K562 (cell line): Measurements from ENCODE around the gene RCHY1. TPM values are rescaled to one million over a fixed set of nuclear protein-coding genes. Genes with fewer than 3 reads are reported as not detected.

Experiments used
- ATAC-seq: fragments of 200-7000 bp; cut with Tn5 transposase; 3 replicates; pipeline ENCODE4 v1.9.1; 2020; ENCODE audit warnings: moderate library complexity
- BruUV-seq: library from RNA; stranded (reverse); fragments of 400-500 nt; replicated peaks from 2 replicates; lab custom pipeline; 2021; lab: Mats Ljungman, UMichigan
- CTCF ChIA-PET: fragments of 300-600 bp; formaldehyde crosslinking; extraction: SDS; loops from one replicate; lab custom pipeline; 2021; ENCODE audit warnings: low intra/inter-chr PET ratio; lab: Yijun Ruan, JAX
- POLR2A ChIA-PET: fragments of 300-600, 350-650 bp; sonication (Branson Sonifier 250); formaldehyde crosslinking; extraction: SDS; loops from one replicate; lab custom pipeline; 2021; ENCODE audit warnings: antibody characterized with exemption, inconsistent platforms; lab: Yijun Ruan, JAX
- DNase-seq, 4 experiments: peaks; one replicate each; pipeline versions ENCODE4 v3.0.0 to v3.0.0-alpha.2; 2011 to 2018; ENCODE audit warnings: low spot score in 3 of 4, mixed read lengths in 3 of 4; ENCODE audit errors: extremely low read depth in 1 of 4
- FAIRE-seq: peaks from 2 replicates; lab custom pipeline; 2011; peaks lifted over from hg19 to GRCh38; lab: Jason Lieb, UNC
- H2AFZ ChIP-seq: 2 replicates; pipeline ENCODE4 v1.6.0; 2011; ENCODE audit warnings: low read depth, low read length, control low read depth, inconsistent platforms
- H3K27ac ChIP-seq: fragments of 200-600 bp; 3 replicates; pipeline ENCODE4 v1.8.0; 2011; ENCODE audit warnings: low read depth, mild to moderate bottlenecking, control low read depth, inconsistent platforms, low read length, moderate library complexity, mixed read lengths; ENCODE audit errors: extremely low read depth
- H3K27me3 ChIP-seq, 2 experiments: fragments of 300-600 bp in 1 of 2; 2 replicates in 1 of 2; 3 replicates in 1 of 2; pipeline versions ENCODE4 v1.6.0 to v1.8.0; 2011; ENCODE audit warnings: inconsistent platforms in 2 of 2, low read length in 2 of 2, mild to moderate bottlenecking in 1 of 2, mixed read lengths in 1 of 2, moderate library complexity in 1 of 2; ENCODE audit not compliant: control insufficient read depth in 2 of 2, insufficient read depth in 2 of 2
- H3K36me3 ChIP-seq: fragments of 300-600 bp; 3 replicates; pipeline ENCODE4 v1.8.0; 2011; ENCODE audit warnings: mild to moderate bottlenecking, low read length, inconsistent platforms; ENCODE audit not compliant: control insufficient read depth, insufficient read depth
- H3K4me1 ChIP-seq, 2 experiments: fragments of 200-600 bp in 1 of 2; replicated peaks in 1 of 2; 2 replicates in 1 of 2; 3 replicates in 1 of 2; pipeline versions ENCODE4 v1.5.1 to v1.8.0; 2011; ENCODE audit warnings: inconsistent platforms in 2 of 2, low read length in 2 of 2, mild to moderate bottlenecking in 1 of 2, mixed read lengths in 1 of 2, moderate library complexity in 1 of 2; ENCODE audit not compliant: control insufficient read depth in 2 of 2, insufficient read depth in 2 of 2
- H3K4me2 ChIP-seq: 2 replicates; pipeline ENCODE4 v1.6.1; 2011; ENCODE audit warnings: low read length, control low read depth, inconsistent platforms, mixed read lengths; ENCODE audit not compliant: insufficient read depth
- H3K4me3 ChIP-seq: fragments of 200-600 bp; sonication (generic), shearing (Covaris generic); 2 replicates; pipeline ENCODE4 v1.5.1; 2016; ENCODE audit warnings: control low read depth, inconsistent platforms
- H3K79me2 ChIP-seq: fragments of 200-600 bp; 3 replicates; pipeline ENCODE4 v1.8.0; 2011; ENCODE audit warnings: low read length, inconsistent platforms; ENCODE audit not compliant: control insufficient read depth, insufficient read depth
- H3K9ac ChIP-seq, 2 experiments: 2 replicates each; pipeline versions ENCODE4 v1.6.0 to v1.6.1; 2011; ENCODE audit warnings: low read depth in 2 of 2, low read length in 2 of 2, control low read depth in 1 of 2, inconsistent platforms in 1 of 2, mild to moderate bottlenecking in 1 of 2, mixed read lengths in 1 of 2; ENCODE audit not compliant: insufficient read depth in 1 of 2
- H3K9me1 ChIP-seq: one replicate; pipeline ENCODE4 v1.6.0; 2011; ENCODE audit warnings: inconsistent platforms, mild to moderate bottlenecking, low read length, moderate library complexity; ENCODE audit not compliant: control insufficient read depth, insufficient read depth
- H3K9me3 ChIP-seq: replicated peaks from 2 replicates; pipeline ENCODE4 v1.5.1; 2011; ENCODE audit warnings: low read depth, low read length, inconsistent platforms; ENCODE audit not compliant: control insufficient read depth, insufficient read depth
- H4K20me1 ChIP-seq: replicated peaks from 2 replicates; pipeline ENCODE4 v1.6.1; 2011; ENCODE audit warnings: low read length, inconsistent platforms, mixed read lengths; ENCODE audit not compliant: control insufficient read depth, insufficient read depth
- ADNP ChIP-seq: fragments of 200-800 bp; sonication (Bioruptor generic); IDR thresholded peaks from 2 replicates; pipeline ENCODE4 v1.6.1; 2016; ENCODE audit warnings: missing genetic modification characterization, missing compliant biosample characterization
- MAFF ChIP-seq: IDR thresholded peaks from 2 replicates; pipeline ENCODE4 v1.6.1; 2012; ENCODE audit warnings: low read length, improper control_type of control experiment
- RAD51 ChIP-seq: fragments of 450-650 bp; IDR thresholded peaks from 2 replicates; pipeline ENCODE4 v1.7.1; 2016; ENCODE audit warnings: low read depth, mild to moderate bottlenecking, borderline replicate concordance
- RBM17 ChIP-seq: fragments of 200-400 bp; formaldehyde crosslinking; IDR thresholded peaks from 2 replicates; pipeline ENCODE4 v1.6.1; 2017; ENCODE audit warnings: low read depth, mild to moderate bottlenecking, low read length, borderline replicate concordance
- RBM39 ChIP-seq: fragments of 200-400 bp; formaldehyde crosslinking; optimal IDR thresholded peaks from 2 replicates; pipeline ENCODE3; 2018; ENCODE audit warnings: low read depth, low read length
- ZBTB12 ChIP-seq: fragments of 250-450 bp; sonication (Bioruptor Pico); IDR thresholded peaks from 2 replicates; pipeline ENCODE4 v1.4.0; 2020
- in situ Hi-C: fragments of 300-500 bp; cut with MboI; formaldehyde crosslinking; loops from 4 replicates; pipeline ENCODE4 v1.15.0; 2018; ENCODE audit warnings: inconsistent platforms, mixed read lengths
- intact Hi-C: fragments of 100-400 bp; cut with micrococcal nuclease; formaldehyde crosslinking; loops from 2 replicates; pipeline ENCODE4 v1.14.2; 2022
- polyA plus RNA-seq, 8 experiments: library from polyadenylated mRNA; depleted of rRNA in 4 of 8; stranded (reverse) in 5 of 8; unstranded in 3 of 8; fragments of >200 nt; fragmentation: Nextera tagmentation in 2 of 8; fragmentation: Illumina TruSeq in 1 of 8; extraction: Ambion mirVana in 2 of 8; extraction: Trizol in 1 of 8; gene quantifications; 2 replicates each; pipeline versions ENCODE4 v1.2.1 to v1.2.3, GENCODE V29; 2011 to 2014; ENCODE audit warnings: inconsistent platforms in 1 of 8, missing spikeins in 1 of 8
- total RNA-seq, 7 experiments: library from RNA; depleted of rRNA in 6 of 7; stranded (reverse); fragments of >200 nt in 6 of 7; fragmentation: Illumina TruSeq in 2 of 7; extraction: Trizol in 2 of 7; gene quantifications; 2 replicates each; pipeline versions ENCODE4 v1.2.1 to v1.2.3, GENCODE V29; 2011 to 2021; ENCODE audit warnings: low replicate concordance in 1 of 7

RCHY1 gene
- total and polyA plus RNA-seq, 9 of the 15 experiments (the other 6 are each of a cell fraction or from before 2014, with no cell fraction given): 27.3 to 85.1 (median 45.9) TPM

- no peaks in the 10 kb centered on the region for H3K36me3 ChIP-seq
- CTCF ChIA-PET: no interaction called here
- peaks cover 5 to 8% of the 10 kb centered on the region in 2 experiments; a peak in 4 of 5 replicates for H3K27me3 ChIP-seq
- H3K9me3 ChIP-seq: no peaks in the 10 kb centered on the region
- H3K9me1 ChIP-seq: no peaks in the 10 kb centered on the region
- TF ChIP-seq ZBTB12 (CRISPR knock-in tag) (no peak), MAFF (no peak), ADNP (tag) (no peak), RBM39 (no peak), RAD51 (no peak), RBM17 (no peak)
- H3K9ac ChIP-seq: no peak overlapping the region
- no peak for DNase-seq
- no peak overlapping the region for H3K4me2 ChIP-seq
- no peak overlapping the region for H3K27ac ChIP-seq
- H2AFZ ChIP-seq: no peak overlapping the region
- no peak for ATAC-seq
- in situ Hi-C loops: no loop called here
- BruUV-seq: no TSS peak
- H3K4me3 ChIP-seq: no peak overlapping the region
- no peaks in the 10 kb centered on the region for H4K20me1 ChIP-seq
- H3K4me1 ChIP-seq: no peaks in the 10 kb centered on the region; a peak in 2 of 5 replicates
- POLR2A ChIA-PET: no interaction called here
- intact Hi-C loops: no loop called here
- FAIRE-seq: no peak
- no peaks in the 10 kb centered on the region for H3K79me2 ChIP-seq
Observed at GRCh38 chr4:75552452-75552851, 38.2 kb upstream of the RCHY1 start.
